ENCODE results near the gene MAT2B.

MAT2B gene

GRCh38 chr5:163551156-163551555, 45.7 kb downstream of the MAT2B start:
- no peak for DNase-seq (ENCODE audit: low read depth in 2 of 2)

- no peak for DNase-seq (ENCODE audit: low read depth in 2 of 2)
Measured at GRCh38 chr5:163552536-163552935, 47.1 kb downstream of the MAT2B start.

DNA sequence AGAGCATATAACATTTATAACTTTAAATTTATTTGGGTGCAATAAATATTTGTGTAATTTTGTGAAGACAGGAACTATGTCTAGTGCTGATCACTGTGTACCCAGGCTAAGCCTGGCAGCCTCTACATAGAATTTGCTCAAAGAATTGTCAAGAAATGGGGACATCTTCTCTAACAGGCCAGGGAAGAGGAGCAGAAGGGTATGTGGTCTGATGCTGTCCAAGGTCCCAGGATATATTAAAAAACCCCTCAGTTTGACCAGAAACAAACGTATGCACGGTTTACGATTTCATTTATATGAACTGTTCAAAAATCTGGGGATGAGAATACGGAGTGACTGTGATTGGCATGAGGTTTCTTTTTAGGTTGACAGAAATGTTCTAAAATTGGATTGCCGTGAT, 55.9 kb downstream of the MAT2B start:
- no peak for DNase-seq (ENCODE audit: low read depth in 2 of 2)

DNA sequence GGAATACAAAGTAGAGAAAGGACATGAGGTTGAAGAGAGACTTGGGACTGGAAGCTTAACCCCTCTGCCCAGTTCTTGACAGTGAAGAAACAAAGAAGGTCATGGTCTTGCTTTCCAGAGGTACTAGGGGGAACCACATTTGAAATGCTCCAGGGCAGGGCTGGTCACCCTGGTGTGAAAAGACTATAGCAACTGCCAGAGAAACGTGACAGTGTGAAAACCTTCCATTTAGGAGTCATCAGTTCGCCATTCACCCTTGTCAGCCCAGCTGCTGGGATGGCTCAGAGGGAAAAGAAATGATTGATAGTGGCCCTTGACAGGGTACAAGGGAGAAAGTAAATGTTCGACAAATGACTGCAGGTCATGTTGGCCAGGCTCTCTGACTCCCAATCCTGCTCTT, 56.7 kb downstream of the MAT2B start:
- DNase-seq (ENCODE audit: low read depth in 2 of 2): no peak

DNA sequence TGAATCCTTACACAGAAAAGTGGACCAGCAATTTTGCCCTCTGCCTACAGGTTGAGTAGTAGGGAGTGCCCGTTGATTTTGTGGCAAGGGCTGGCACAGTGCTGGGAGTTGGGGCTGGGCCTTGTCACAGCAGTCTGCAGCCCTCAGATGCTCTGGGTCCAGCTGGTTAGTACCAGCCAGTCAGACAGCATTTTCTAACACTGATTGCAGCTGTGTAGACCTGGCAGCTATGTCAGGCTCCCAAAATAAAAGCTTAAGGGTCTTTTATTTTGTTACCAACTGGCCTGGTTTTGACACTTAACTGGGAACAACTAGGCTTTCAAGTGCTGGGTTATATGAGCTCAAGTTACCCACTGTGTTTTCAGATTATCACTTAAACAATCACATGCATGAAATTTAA, 57.7 kb downstream of the MAT2B start:
- DNase-seq (ENCODE audit: low read depth in 2 of 2): no peak

DNA sequence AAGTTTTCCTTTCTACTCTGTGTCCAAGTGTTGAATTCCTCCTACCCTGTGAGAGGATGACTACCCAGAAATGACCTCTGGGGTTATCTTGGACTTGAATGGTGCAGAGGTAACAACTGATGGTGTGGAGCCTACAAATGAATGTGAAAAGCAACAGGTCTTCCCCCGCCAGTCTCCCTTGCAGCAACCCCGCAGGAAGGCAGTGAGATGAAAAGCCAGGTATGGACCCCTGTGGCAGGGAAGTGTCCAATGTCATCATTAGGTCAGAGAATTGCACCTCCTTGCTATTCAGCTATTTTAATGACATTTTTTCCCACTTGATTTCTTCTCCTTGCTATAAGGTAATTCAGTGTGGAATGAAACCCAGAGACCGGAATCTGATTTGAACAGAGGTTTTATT, 58.5 kb downstream of the MAT2B start:
- no peak for DNase-seq (ENCODE audit: low read depth in 2 of 2)

GRCh38 chr5:163564321-163564938, 59.0 kb downstream of the MAT2B start:
- peak in 1 of 2 donors; percentile 45 for DNase-seq (ENCODE audit: low read depth in 2 of 2)

DNA sequence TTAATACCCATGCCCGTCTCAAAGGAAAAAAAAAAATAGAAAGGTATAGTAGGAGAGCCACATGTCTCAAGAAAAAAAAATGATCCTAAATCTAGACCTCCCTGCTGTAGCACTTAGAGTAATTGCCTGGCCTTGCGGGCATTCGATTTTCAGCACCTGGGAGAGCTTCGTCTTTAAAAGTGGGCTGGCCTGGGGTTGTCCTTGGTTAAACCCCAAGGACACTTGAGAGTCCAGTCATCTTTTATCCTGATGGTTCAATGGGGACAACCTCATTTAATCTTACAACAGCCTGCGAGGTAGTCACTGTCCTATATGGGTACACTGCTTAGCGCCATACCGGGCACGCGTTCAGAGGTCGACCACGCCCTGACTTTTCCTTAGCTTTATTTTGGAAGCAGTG, 60.1 kb downstream of the MAT2B start:
- no peak for DNase-seq (ENCODE audit: low read depth in 2 of 2)

GRCh38 chr5:163565931-163566608, 60.7 kb downstream of the MAT2B start:
- DNase-seq (ENCODE audit: low read depth in 2 of 2): no peak

DNA sequence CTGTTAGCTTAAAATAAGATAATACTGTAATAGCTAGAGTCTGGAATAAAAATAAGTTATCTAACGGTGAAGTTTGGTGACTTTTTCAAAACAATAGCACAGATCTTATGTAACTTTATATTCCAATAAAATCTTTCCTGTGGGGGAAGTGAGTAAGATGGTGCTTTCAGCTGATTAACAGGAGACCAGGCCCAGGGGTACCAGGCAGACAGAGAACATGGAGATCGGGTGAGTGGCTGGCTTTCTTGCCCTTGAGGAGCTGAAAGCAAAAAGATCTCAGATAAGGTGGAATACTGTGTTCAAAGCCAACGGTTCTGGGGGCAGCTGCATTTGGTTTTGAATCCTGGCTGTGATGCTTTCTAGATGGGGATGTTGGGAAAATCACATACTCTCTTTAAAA, 61.3 kb downstream of the MAT2B start:
- DNase-seq (ENCODE audit: low read depth in 2 of 2): no peak

GRCh38 chr5:163567811-163568210, 62.4 kb downstream of the MAT2B start:
- no peak for DNase-seq (ENCODE audit: low read depth in 2 of 2)
